ENCODE measurements around the gene DPH2. TPM values are rescaled to one million over a fixed set of nuclear protein-coding genes. Genes with fewer than 3 reads are reported as not detected.

The DPH2 gene
- polyA plus RNA-seq, 1 donor from 2014 or later, result 26.0 TPM

DNA sequence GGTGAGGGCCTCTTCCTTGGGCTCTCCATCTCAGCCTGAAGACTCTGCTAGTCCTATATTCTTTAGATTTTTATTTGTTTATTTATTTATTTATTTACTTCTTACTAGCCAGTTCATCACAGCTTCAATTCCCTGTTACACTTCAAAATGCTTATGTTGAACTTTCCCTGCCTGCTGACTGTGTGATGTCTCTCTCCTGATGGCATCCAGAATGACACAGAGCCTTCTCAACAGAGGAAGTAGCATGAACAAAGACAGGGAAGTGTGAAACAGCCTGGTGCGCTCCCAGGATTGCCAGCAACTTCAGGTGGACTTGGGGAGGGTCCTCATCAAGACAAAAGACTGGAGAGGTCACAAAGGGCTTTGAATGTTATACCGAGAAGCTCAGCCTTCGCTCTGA, 27.4 kb upstream of the DPH2 start:
- H3F3A ChIP-seq (ENCODE audit: insufficient read depth, low read length, poor library complexity, severe bottlenecking), result no peaks in the 10 kb centered on the region
- no peak overlapping the region for H3K9ac ChIP-seq (ENCODE audit: low read length)
- no peak overlapping the region for H3K4me3 ChIP-seq (ENCODE audit: low read length)
- no peaks in the 10 kb centered on the region for H3K9me3 ChIP-seq (ENCODE audit: low read length)
- H3K27me3 ChIP-seq (ENCODE audit: insufficient read depth, low read depth, low read length), result no peaks in the 10 kb centered on the region
- H3K79me2 ChIP-seq (replicated peaks; ENCODE audit: insufficient read depth, low read length), result peaks cover 6% of the 10 kb centered on the region
- no peak overlapping the region for H3K4me2 ChIP-seq (ENCODE audit: low read length)
- no peak overlapping the region for H2AFZ ChIP-seq (ENCODE audit: low read depth, low read length)
- H3K27ac ChIP-seq (ENCODE audit: low read length), result no peak overlapping the region
- TF ChIP-seq, protein P1, sequence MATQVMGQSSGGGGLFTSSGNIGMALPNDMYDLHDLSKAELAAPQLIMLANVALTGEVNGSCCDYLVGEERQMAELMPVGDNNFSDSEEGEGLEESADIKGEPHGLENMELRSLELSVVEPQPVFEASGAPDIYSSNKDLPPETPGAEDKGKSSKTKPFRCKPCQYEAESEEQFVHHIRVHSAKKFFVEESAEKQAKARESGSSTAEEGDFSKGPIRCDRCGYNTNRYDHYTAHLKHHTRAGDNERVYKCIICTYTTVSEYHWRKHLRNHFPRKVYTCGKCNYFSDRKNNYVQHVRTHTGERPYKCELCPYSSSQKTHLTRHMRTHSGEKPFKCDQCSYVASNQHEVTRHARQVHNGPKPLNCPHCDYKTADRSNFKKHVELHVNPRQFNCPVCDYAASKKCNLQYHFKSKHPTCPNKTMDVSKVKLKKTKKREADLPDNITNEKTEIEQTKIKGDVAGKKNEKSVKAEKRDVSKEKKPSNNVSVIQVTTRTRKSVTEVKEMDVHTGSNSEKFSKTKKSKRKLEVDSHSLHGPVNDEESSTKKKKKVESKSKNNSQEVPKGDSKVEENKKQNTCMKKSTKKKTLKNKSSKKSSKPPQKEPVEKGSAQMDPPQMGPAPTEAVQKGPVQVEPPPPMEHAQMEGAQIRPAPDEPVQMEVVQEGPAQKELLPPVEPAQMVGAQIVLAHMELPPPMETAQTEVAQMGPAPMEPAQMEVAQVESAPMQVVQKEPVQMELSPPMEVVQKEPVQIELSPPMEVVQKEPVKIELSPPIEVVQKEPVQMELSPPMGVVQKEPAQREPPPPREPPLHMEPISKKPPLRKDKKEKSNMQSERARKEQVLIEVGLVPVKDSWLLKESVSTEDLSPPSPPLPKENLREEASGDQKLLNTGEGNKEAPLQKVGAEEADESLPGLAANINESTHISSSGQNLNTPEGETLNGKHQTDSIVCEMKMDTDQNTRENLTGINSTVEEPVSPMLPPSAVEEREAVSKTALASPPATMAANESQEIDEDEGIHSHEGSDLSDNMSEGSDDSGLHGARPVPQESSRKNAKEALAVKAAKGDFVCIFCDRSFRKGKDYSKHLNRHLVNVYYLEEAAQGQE (IDR thresholded peaks at IDR 0.05; ENCODE audit: borderline replicate concordance), result no peak
- TF ChIP-seq, protein P2, sequence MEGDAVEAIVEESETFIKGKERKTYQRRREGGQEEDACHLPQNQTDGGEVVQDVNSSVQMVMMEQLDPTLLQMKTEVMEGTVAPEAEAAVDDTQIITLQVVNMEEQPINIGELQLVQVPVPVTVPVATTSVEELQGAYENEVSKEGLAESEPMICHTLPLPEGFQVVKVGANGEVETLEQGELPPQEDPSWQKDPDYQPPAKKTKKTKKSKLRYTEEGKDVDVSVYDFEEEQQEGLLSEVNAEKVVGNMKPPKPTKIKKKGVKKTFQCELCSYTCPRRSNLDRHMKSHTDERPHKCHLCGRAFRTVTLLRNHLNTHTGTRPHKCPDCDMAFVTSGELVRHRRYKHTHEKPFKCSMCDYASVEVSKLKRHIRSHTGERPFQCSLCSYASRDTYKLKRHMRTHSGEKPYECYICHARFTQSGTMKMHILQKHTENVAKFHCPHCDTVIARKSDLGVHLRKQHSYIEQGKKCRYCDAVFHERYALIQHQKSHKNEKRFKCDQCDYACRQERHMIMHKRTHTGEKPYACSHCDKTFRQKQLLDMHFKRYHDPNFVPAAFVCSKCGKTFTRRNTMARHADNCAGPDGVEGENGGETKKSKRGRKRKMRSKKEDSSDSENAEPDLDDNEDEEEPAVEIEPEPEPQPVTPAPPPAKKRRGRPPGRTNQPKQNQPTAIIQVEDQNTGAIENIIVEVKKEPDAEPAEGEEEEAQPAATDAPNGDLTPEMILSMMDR (IDR thresholded peaks at IDR 0.05; ENCODE audit: poor library complexity, severe bottlenecking), result no peak
- TF ChIP-seq POLR2AphosphoS5 (IDR thresholded peaks at IDR 0.05) (no peak), SMC3 (conservative IDR thresholded peaks at IDR 0.05; ENCODE audit: poor library complexity) (no peak), RAD21 (conservative IDR thresholded peaks at IDR 0.05) (no peak), MXI1 (conservative IDR thresholded peaks at IDR 0.05; ENCODE audit: poor library complexity, severe bottlenecking) (no peak), EZH2 (IDR thresholded peaks at IDR 0.05; ENCODE audit: borderline replicate concordance, insufficient read depth, low read length, poor library complexity, severe bottlenecking) (no peak), TAF1 (IDR thresholded peaks at IDR 0.05; ENCODE audit: low read depth) (no peak), EP300 (conservative IDR thresholded peaks at IDR 0.05; ENCODE audit: poor library complexity, severe bottlenecking) (no peak)
- H3K9me2 ChIP-seq (ENCODE audit: insufficient read depth, low read length), result no peaks in the 10 kb centered on the region
- no peaks in the 10 kb centered on the region for H4K20me1 ChIP-seq (ENCODE audit: insufficient read depth)
- no peaks in the 10 kb centered on the region for H3K36me3 ChIP-seq (ENCODE audit: insufficient read depth, low read length)

DNA sequence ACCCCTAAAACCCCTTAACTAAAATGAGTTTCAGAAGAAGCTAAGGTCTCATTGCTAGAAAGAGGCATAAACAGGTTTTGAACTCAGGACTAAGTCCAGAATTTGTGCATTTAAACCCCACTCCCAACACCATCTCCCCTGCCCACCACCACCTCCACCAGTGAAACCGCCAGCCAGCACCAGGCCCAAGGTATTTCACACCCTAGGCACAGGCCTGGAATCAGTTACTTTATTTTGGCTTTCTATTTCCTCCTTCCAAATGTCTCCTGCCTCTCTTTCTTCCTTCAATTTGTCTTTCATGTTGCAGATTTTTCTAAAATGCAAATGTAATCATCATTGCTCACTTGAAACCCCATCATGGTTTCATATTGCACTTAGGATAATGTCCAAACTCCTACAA, 24.9 kb upstream of the DPH2 start:
- H3K27me3 ChIP-seq (ENCODE audit: insufficient read depth, low read depth, low read length), result no peaks in the 10 kb centered on the region
- H3K9ac ChIP-seq (ENCODE audit: low read length), result no peak overlapping the region
- TF ChIP-seq POLR2AphosphoS5 (IDR thresholded peaks at IDR 0.05), result no peak
- TF ChIP-seq MXI1 (conservative IDR thresholded peaks at IDR 0.05; ENCODE audit: poor library complexity, severe bottlenecking), result no peak
- TF ChIP-seq, protein P2 (IDR thresholded peaks at IDR 0.05; ENCODE audit: poor library complexity, severe bottlenecking), result no peak
- no peak for TF ChIP-seq EZH2 (IDR thresholded peaks at IDR 0.05; ENCODE audit: borderline replicate concordance, insufficient read depth, low read length, poor library complexity, severe bottlenecking)
- TF ChIP-seq SMC3 (conservative IDR thresholded peaks at IDR 0.05; ENCODE audit: poor library complexity), result no peak
- TF ChIP-seq, protein P1 (IDR thresholded peaks at IDR 0.05; ENCODE audit: borderline replicate concordance), result no peak
- TF ChIP-seq EP300 (conservative IDR thresholded peaks at IDR 0.05; ENCODE audit: poor library complexity, severe bottlenecking), result no peak
- no peak for TF ChIP-seq TAF1 (IDR thresholded peaks at IDR 0.05; ENCODE audit: low read depth)
- no peak for TF ChIP-seq RAD21 (conservative IDR thresholded peaks at IDR 0.05)
- H3K4me3 ChIP-seq (ENCODE audit: low read length), result no peak overlapping the region
- no peaks in the 10 kb centered on the region for H4K20me1 ChIP-seq (ENCODE audit: insufficient read depth)
- H3K4me2 ChIP-seq (ENCODE audit: low read length), result no peak overlapping the region
- peaks cover 20% of the 10 kb centered on the region for H3K79me2 ChIP-seq (replicated peaks; ENCODE audit: insufficient read depth, low read length)
- no peaks in the 10 kb centered on the region for H3K9me2 ChIP-seq (ENCODE audit: insufficient read depth, low read length)
- H3K9me3 ChIP-seq (ENCODE audit: low read length), result no peaks in the 10 kb centered on the region
- H2AFZ ChIP-seq (ENCODE audit: low read depth, low read length), result no peak overlapping the region
- no peaks in the 10 kb centered on the region for H3F3A ChIP-seq (ENCODE audit: insufficient read depth, low read length, poor library complexity, severe bottlenecking)
- no peaks in the 10 kb centered on the region for H3K36me3 ChIP-seq (ENCODE audit: insufficient read depth, low read length)
- H3K27ac ChIP-seq (ENCODE audit: low read length), result no peak overlapping the region
